Breast epithelium (tissue), 3 donors: Measurements from ENCODE around the gene ADAM22.

Experiments
- CTCF ChIP-seq, 3 donors: fragments of 450-650 bp; IDR thresholded peaks; one replicate each; pipeline ENCODE4 v1.5.1; 2016 to 2017; ENCODE audit warnings: antibody characterized with exemption in 3 of 3, mild to moderate bottlenecking in 3 of 3, moderate library complexity in 3 of 3
- POLR2A ChIP-seq: fragments of 450-650 bp; IDR thresholded peaks from one replicate; pipeline ENCODE4 v1.6.1; 2016; ENCODE audit warnings: antibody characterized with exemption, mild to moderate bottlenecking, moderate library complexity

- TF ChIP-seq POLR2A: no peak
- no peak for TF ChIP-seq CTCF (IDR thresholded peaks at IDR 0.05)
Measured at GRCh38 chr7:88002617-88003016, 68.6 kb downstream of the ADAM22 start.
